Loucy (cell line): ENCODE results near the gene WDR11.

Experiments used
- H2AFZ ChIP-seq: fragments of 200-600 bp; sonication (generic); 2 replicates; pipeline ENCODE4 v1.6.0; 2016; ENCODE audit warnings: antibody characterized with exemption, mild to moderate bottlenecking, low read length, moderate library complexity
- H3F3A ChIP-seq: fragments of 200-600 bp; 2 replicates; pipeline ENCODE4 v1.6.0; 2016; ENCODE audit warnings: antibody characterized with exemption, low read depth, mild to moderate bottlenecking
- H3K27me3 ChIP-seq: fragments of 200-600 bp; sonication (generic); 2 replicates; pipeline ENCODE4 v1.6.1; 2014; ENCODE audit warnings: low read length, mild to moderate bottlenecking; ENCODE audit not compliant: insufficient read depth, poor library complexity, severe bottlenecking
- H3K36me3 ChIP-seq: fragments of 200-600 bp; sonication (generic); 2 replicates; pipeline ENCODE4 v1.6.1; 2016; ENCODE audit warnings: low read length; ENCODE audit not compliant: insufficient read depth
- H3K4me1 ChIP-seq: fragments of 200-600 bp; sonication (generic); 2 replicates; pipeline ENCODE4 v1.5.1; 2014; ENCODE audit warnings: low read length, mild to moderate bottlenecking; ENCODE audit not compliant: insufficient read depth, poor library complexity, severe bottlenecking
- H3K4me2 ChIP-seq: fragments of 200-600 bp; sonication (generic); 2 replicates; pipeline ENCODE4 v1.6.0; 2014; ENCODE audit warnings: antibody characterized with exemption, low read length, low read depth, mild to moderate bottlenecking; ENCODE audit not compliant: poor library complexity, severe bottlenecking
- H3K4me3 ChIP-seq: fragments of 200-600 bp; sonication (generic); 2 replicates; pipeline ENCODE4 v1.5.1; 2014; ENCODE audit warnings: low read length, mild to moderate bottlenecking, mixed read lengths; ENCODE audit not compliant: poor library complexity, severe bottlenecking
- H3K79me2 ChIP-seq: fragments of 200-600 bp; sonication (generic); 2 replicates; pipeline ENCODE4 v1.6.1; 2014; ENCODE audit warnings: low read length; ENCODE audit not compliant: insufficient read depth
- H3K9ac ChIP-seq: fragments of 200-600 bp; sonication (generic); 2 replicates; pipeline ENCODE4 v1.6.0; 2014; ENCODE audit warnings: mild to moderate bottlenecking, low read depth, low read length, moderate library complexity; ENCODE audit not compliant: poor library complexity, severe bottlenecking
- H3K9me2 ChIP-seq: fragments of 200-600 bp; sonication (generic); replicated peaks from 2 replicates; pipeline ENCODE4 v1.6.1; 2016; ENCODE audit warnings: low read depth, low read length, mixed read lengths
- H3K9me3 ChIP-seq: fragments of 200-600 bp; sonication (generic); 2 replicates; pipeline ENCODE4 v1.6.1; 2014; ENCODE audit warnings: mild to moderate bottlenecking, antibody characterized with exemption, low read length, low read depth; ENCODE audit not compliant: insufficient read depth
- H4K20me1 ChIP-seq: fragments of 200-600 bp; sonication (generic); 2 replicates; pipeline ENCODE4 v1.6.0; 2014; ENCODE audit warnings: antibody characterized with exemption, low read length, mild to moderate bottlenecking; ENCODE audit not compliant: insufficient read depth, poor library complexity, severe bottlenecking
- EZH2phosphoT487 ChIP-seq: fragments of 200-600 bp; IDR thresholded peaks from 2 replicates; pipeline ENCODE4 v1.6.1; 2018; ENCODE audit warnings: antibody characterized with exemption, mild to moderate bottlenecking, moderate library complexity, borderline replicate concordance
- TF ChIP-seq, protein P1 (sequence below): fragments of 200-600 bp; sonication (generic); conservative IDR thresholded peaks from 2 replicates; pipeline ENCODE4 v1.5.1; 2014; ENCODE audit warnings: mild to moderate bottlenecking, antibody characterized with exemption, low read length

Gene WDR11

GRCh38 chr10:120810298-120810697, 40.9 kb upstream of the WDR11 start:
- no peak overlapping the region for H3K9ac ChIP-seq
- no peaks in the 10 kb centered on the region for H3K9me2 ChIP-seq
- H3K4me3 ChIP-seq: no peak overlapping the region
- no peak overlapping the region for H2AFZ ChIP-seq
- no peaks in the 10 kb centered on the region for H3F3A ChIP-seq
- H3K79me2 ChIP-seq: no peaks in the 10 kb centered on the region
- no peaks in the 10 kb centered on the region for H4K20me1 ChIP-seq
- H3K9me3 ChIP-seq: no peaks in the 10 kb centered on the region
- TF ChIP-seq, protein P1, sequence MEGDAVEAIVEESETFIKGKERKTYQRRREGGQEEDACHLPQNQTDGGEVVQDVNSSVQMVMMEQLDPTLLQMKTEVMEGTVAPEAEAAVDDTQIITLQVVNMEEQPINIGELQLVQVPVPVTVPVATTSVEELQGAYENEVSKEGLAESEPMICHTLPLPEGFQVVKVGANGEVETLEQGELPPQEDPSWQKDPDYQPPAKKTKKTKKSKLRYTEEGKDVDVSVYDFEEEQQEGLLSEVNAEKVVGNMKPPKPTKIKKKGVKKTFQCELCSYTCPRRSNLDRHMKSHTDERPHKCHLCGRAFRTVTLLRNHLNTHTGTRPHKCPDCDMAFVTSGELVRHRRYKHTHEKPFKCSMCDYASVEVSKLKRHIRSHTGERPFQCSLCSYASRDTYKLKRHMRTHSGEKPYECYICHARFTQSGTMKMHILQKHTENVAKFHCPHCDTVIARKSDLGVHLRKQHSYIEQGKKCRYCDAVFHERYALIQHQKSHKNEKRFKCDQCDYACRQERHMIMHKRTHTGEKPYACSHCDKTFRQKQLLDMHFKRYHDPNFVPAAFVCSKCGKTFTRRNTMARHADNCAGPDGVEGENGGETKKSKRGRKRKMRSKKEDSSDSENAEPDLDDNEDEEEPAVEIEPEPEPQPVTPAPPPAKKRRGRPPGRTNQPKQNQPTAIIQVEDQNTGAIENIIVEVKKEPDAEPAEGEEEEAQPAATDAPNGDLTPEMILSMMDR: no peak
- TF ChIP-seq EZH2phosphoT487: no peak
- H3K4me1 ChIP-seq: no peaks in the 10 kb centered on the region
- no peaks in the 10 kb centered on the region for H3K36me3 ChIP-seq
- no peaks in the 10 kb centered on the region for H3K27me3 ChIP-seq
- H3K4me2 ChIP-seq: no peak overlapping the region

DNA sequence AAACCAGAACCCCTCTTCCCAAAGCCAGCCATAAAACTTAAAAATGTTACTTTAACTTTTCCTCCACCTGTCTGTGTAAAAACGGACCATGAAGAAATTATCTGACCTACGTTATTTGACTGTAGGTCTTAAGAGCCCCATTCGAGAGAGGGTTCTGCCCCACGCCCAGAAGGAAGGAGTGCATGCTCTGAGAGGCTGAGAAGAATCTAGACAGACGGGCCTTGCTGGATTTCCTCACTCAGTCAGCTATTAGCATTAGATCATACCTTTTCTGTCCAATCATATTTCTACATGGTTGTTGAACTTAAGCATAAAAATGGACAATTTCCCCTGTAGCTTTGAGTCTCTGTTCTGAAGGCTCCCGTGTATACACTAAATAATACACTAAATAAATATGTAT, 38.1 kb upstream of the WDR11 start:
- H3K4me2 ChIP-seq: no peak overlapping the region
- no peaks in the 10 kb centered on the region for H3K27me3 ChIP-seq
- H3K4me3 ChIP-seq: no peak overlapping the region
- no peaks in the 10 kb centered on the region for H3K9me3 ChIP-seq
- no peaks in the 10 kb centered on the region for H3K79me2 ChIP-seq
- H3K9ac ChIP-seq: no peak overlapping the region
- no peaks in the 10 kb centered on the region for H3K4me1 ChIP-seq
- no peak overlapping the region for H2AFZ ChIP-seq
- no peaks in the 10 kb centered on the region for H3K36me3 ChIP-seq
- TF ChIP-seq EZH2phosphoT487: no peak
- TF ChIP-seq, protein P1: no peak
- no peaks in the 10 kb centered on the region for H3F3A ChIP-seq
- H4K20me1 ChIP-seq: no peaks in the 10 kb centered on the region
- no peaks in the 10 kb centered on the region for H3K9me2 ChIP-seq

DNA sequence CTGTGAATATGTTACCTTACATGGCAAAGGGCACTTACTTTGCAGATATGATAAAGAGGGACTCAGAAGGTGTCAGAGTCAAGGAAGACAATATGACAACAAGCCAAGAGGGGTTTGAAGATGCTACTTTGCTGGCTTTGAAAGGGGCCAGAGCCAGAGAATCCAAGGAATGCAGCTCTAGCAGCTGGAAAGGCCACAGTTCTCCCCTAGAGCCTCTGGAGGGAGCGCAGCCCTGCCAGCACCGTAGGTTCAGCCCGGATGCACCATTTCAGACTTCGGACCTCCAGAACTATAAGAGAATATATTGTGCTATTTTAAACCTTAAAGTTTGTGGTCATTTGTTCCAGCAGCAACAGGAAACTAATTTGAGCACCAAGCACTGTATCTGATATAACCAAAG, 32.9 kb upstream of the WDR11 start:
- TF ChIP-seq, protein P1: no peak
- no peak for TF ChIP-seq EZH2phosphoT487
- Histone ChIP-seq H3K4me2 (no peak overlapping the region), H3K4me1 (no peaks in the 10 kb centered on the region), H3F3A (no peaks in the 10 kb centered on the region), H3K4me3 (no peak overlapping the region), H3K9ac (no peak overlapping the region), H4K20me1 (no peaks in the 10 kb centered on the region), H3K36me3 (no peaks in the 10 kb centered on the region), H2AFZ (no peak overlapping the region), H3K9me3 (no peaks in the 10 kb centered on the region), H3K9me2 (no peaks in the 10 kb centered on the region), H3K27me3 (no peaks in the 10 kb centered on the region), H3K79me2 (no peaks in the 10 kb centered on the region)
